ENCODE results near the gene GRIA1.

DNA sequence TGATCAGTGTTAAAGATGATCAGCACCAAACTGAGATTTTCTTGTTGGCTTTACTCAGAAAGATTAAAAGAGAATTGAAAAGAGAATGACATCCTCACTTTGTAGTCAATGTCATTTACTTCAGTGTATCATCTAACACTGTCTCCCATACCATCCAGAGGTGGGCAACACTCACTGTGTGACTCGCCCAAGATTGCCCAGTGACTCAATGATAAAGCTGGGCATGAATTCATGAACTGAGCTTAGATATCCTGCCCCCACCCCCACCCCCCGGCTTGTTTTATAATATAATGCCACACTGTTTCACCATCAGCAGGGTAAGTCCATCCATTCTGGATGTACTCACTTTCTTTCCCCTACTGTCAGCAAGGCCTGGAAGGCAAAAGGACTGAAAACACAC lies 306.1 kb downstream of the GRIA1 start:
- TF ChIP-seq CTCF (IDR thresholded peaks at IDR 0.05; ENCODE audit: low read length) (no peak), EZH2 (optimal IDR thresholded peaks at IDR 0.05; ENCODE audit: low read depth, low read length) (no peak), EZH2phosphoT487 (IDR thresholded peaks at IDR 0.05; ENCODE audit: low read length) (no peak)

Measured in MM.1S (cell line).